H1 (cell line): ENCODE results near the gene GRAMD1B. TPM values are rescaled to one million over a fixed set of nuclear protein-coding genes. Genes with fewer than 3 reads are reported as not detected.

Experiments
- CTCF ChIA-PET: fragments of 300-600 bp; sonication (Branson Sonifier 250); formaldehyde crosslinking; loops from one replicate; lab custom pipeline; 2021; ENCODE audit not compliant: partially characterized antibody; lab: Charles Lee
- POLR2A ChIA-PET: fragments of 300-600 bp; sonication (Branson Sonifier 250); formaldehyde crosslinking; loops from one replicate; lab custom pipeline; 2021; ENCODE audit warnings: inconsistent platforms; ENCODE audit not compliant: partially characterized antibody; lab: Charles Lee
- DNase-seq, 2 experiments: peaks; one replicate each; pipeline versions ENCODE4 v3.0.0 to v3.0.0-alpha.2; 2010 to 2022; ENCODE audit warnings: low spot score in 2 of 2, low read depth in 1 of 2, mixed read lengths in 1 of 2
- FAIRE-seq: peaks from 2 replicates; lab custom pipeline; 2011; peaks lifted over from hg19 to GRCh38; lab: Jason Lieb, UNC
- H2AFZ ChIP-seq: 2 replicates; pipeline ENCODE4 v1.8.1; 2012; ENCODE audit warnings: low read length, inconsistent platforms
- H2AK5ac ChIP-seq: 2 replicates; pipeline ENCODE4 v1.6.1; 2013; ENCODE audit warnings: low read depth, low read length
- H2BK120ac ChIP-seq: replicated peaks from 2 replicates; pipeline ENCODE3; 2013; ENCODE audit warnings: low read depth, low read length, inconsistent platforms
- H2BK12ac ChIP-seq: 2 replicates; pipeline ENCODE4 v1.6.1; 2013; ENCODE audit warnings: low read depth, low read length
- H2BK15ac ChIP-seq: 2 replicates; pipeline ENCODE4 v1.6.1; 2013; ENCODE audit warnings: low read length
- H2BK20ac ChIP-seq: 2 replicates; pipeline ENCODE4 v1.6.1; 2013; ENCODE audit warnings: low read length
- H2BK5ac ChIP-seq: 2 replicates; pipeline ENCODE4 v1.6.1; 2013; ENCODE audit warnings: low read depth, low read length
- H3K14ac ChIP-seq: 2 replicates; pipeline ENCODE4 v1.6.1; 2013; ENCODE audit warnings: inconsistent platforms; ENCODE audit not compliant: insufficient read length
- H3K18ac ChIP-seq: 2 replicates; pipeline ENCODE4 v1.6.1; 2013; ENCODE audit warnings: low read length; ENCODE audit errors: extremely low read depth
- H3K23ac ChIP-seq: 2 replicates; pipeline ENCODE4 v1.6.1; 2013; ENCODE audit warnings: inconsistent platforms; ENCODE audit not compliant: insufficient read length
- H3K23me2 ChIP-seq: 2 replicates; pipeline ENCODE4 v1.6.1; 2013; ENCODE audit warnings: low read depth, low read length
- H3K27ac ChIP-seq: 2 replicates; pipeline ENCODE4 v1.6.1; 2011; ENCODE audit warnings: low read depth, low read length, inconsistent platforms
- H3K27me3 ChIP-seq, 4 experiments: replicated peaks in 1 of 4; 1 replicate in 1 of 4; 2 replicates in 3 of 4; pipeline versions ENCODE4 v1.6.1 to v1.8.1; 2011 to 2013; ENCODE audit warnings: low read length in 3 of 4, mild to moderate bottlenecking in 3 of 4, inconsistent platforms in 2 of 4, mixed read lengths in 2 of 4, moderate library complexity in 1 of 4; ENCODE audit not compliant: control insufficient read depth in 3 of 4, insufficient read depth in 3 of 4; ENCODE audit errors: extremely low read depth in 1 of 4
- H3K36me3 ChIP-seq, 4 experiments: 2 replicates each; pipeline versions ENCODE4 v1.6.1 to v1.8.1; 2011 to 2013; ENCODE audit warnings: mild to moderate bottlenecking in 4 of 4, low read length in 3 of 4, moderate library complexity in 2 of 4, control low read depth in 1 of 4, inconsistent platforms in 1 of 4; ENCODE audit not compliant: insufficient read depth in 4 of 4, control insufficient read depth in 2 of 4
- H3K4ac ChIP-seq: replicated peaks from 2 replicates; pipeline ENCODE3; 2013; ENCODE audit warnings: low read length, low read depth, mixed read lengths, inconsistent platforms; ENCODE audit not compliant: insufficient read length
- H3K4me1 ChIP-seq, 4 experiments: replicated peaks in 1 of 4; 1 replicate in 1 of 4; 2 replicates in 3 of 4; pipeline versions ENCODE4 v1.6.1 to v1.8.1; 2011 to 2013; ENCODE audit warnings: low read length in 3 of 4, inconsistent platforms in 2 of 4, mixed read lengths in 1 of 4; ENCODE audit not compliant: insufficient read depth in 4 of 4, control insufficient read depth in 3 of 4
- H3K4me2 ChIP-seq, 2 experiments: 2 replicates each; pipeline versions ENCODE4 v1.6.1 to v1.8.1; 2011 to 2013; ENCODE audit warnings: low read depth in 2 of 2, low read length in 2 of 2, control low read depth in 1 of 2, inconsistent platforms in 1 of 2, mild to moderate bottlenecking in 1 of 2; ENCODE audit not compliant: insufficient read depth in 1 of 2
- H3K4me3 ChIP-seq, 4 experiments: fragments of 200-600, 300-600 bp in 1 of 4; sonication (generic), shearing (Covaris generic), sonication (Bioruptor Twin) in 1 of 4; 2 replicates each; pipeline versions ENCODE4 v1.5.1 to v1.8.1; 2011 to 2016; ENCODE audit warnings: low read length in 4 of 4, low read depth in 3 of 4, control low read depth in 2 of 4, inconsistent platforms in 2 of 4, mild to moderate bottlenecking in 2 of 4, mixed read lengths in 1 of 4, moderate library complexity in 1 of 4; ENCODE audit not compliant: insufficient read depth in 2 of 4; ENCODE audit errors: extremely low read depth in 1 of 4
- H3K56ac ChIP-seq: replicated peaks from 2 replicates; pipeline ENCODE3; 2013; ENCODE audit warnings: low read depth, mild to moderate bottlenecking, mixed read lengths, low read length, inconsistent platforms; ENCODE audit not compliant: insufficient read length
- H3K79me1 ChIP-seq: 2 replicates; pipeline ENCODE4 v1.6.1; 2013; ENCODE audit warnings: low read depth, low read length, control low read depth
- H3K79me2 ChIP-seq, 2 experiments: 2 replicates each; pipeline versions ENCODE4 v1.6.1 to v1.8.1; 2012 to 2013; ENCODE audit warnings: low read length in 2 of 2, mild to moderate bottlenecking in 2 of 2, inconsistent platforms in 1 of 2; ENCODE audit not compliant: insufficient read depth in 2 of 2, control insufficient read depth in 1 of 2
- H3K9ac ChIP-seq, 4 experiments: replicated peaks in 1 of 4; 1 replicate in 1 of 4; 2 replicates in 3 of 4; pipeline versions ENCODE4 v1.6.1 to v1.8.1; 2011 to 2013; ENCODE audit warnings: low read depth in 3 of 4, low read length in 3 of 4, control low read depth in 2 of 4, mild to moderate bottlenecking in 2 of 4, moderate library complexity in 2 of 4, inconsistent platforms in 1 of 4; ENCODE audit errors: extremely low read depth in 1 of 4
- H3K9me3 ChIP-seq, 2 experiments: 2 replicates each; pipeline versions ENCODE4 v1.6.1 to v1.8.1; 2012 to 2013; ENCODE audit warnings: mild to moderate bottlenecking in 2 of 2, moderate library complexity in 2 of 2, control low read depth in 1 of 2, inconsistent platforms in 1 of 2, low read depth in 1 of 2, low read length in 1 of 2, mixed read lengths in 1 of 2; ENCODE audit not compliant: insufficient read depth in 2 of 2
- H4K20me1 ChIP-seq, 2 experiments: replicated peaks in 1 of 2; 2 replicates each; pipeline versions ENCODE3 to v1.8.1; 2011 to 2013; ENCODE audit warnings: inconsistent platforms in 2 of 2, low read length in 2 of 2, mild to moderate bottlenecking in 1 of 2; ENCODE audit not compliant: insufficient read depth in 2 of 2, control insufficient read depth in 1 of 2
- H4K5ac ChIP-seq: 2 replicates; pipeline ENCODE4 v1.6.1; 2013; ENCODE audit warnings: low read length, low read depth, mixed read lengths, inconsistent platforms; ENCODE audit not compliant: insufficient read length
- H4K8ac ChIP-seq: 2 replicates; pipeline ENCODE4 v1.8.0; 2013; ENCODE audit warnings: mild to moderate bottlenecking, moderate library complexity, low read length, inconsistent platforms; ENCODE audit not compliant: insufficient read depth; ENCODE audit errors: extremely low read depth
- H4K91ac ChIP-seq: replicated peaks from 2 replicates; pipeline ENCODE3; 2013; ENCODE audit warnings: low read length, mixed read lengths, inconsistent platforms; ENCODE audit not compliant: insufficient read length
- CTBP2 ChIP-seq: IDR thresholded peaks from 2 replicates; pipeline ENCODE4 v1.7.0; 2011; ENCODE audit warnings: borderline replicate concordance, mild to moderate bottlenecking, moderate library complexity, mixed read lengths, low read length; ENCODE audit not compliant: insufficient read depth, insufficient read length
- GABPA ChIP-seq: IDR thresholded peaks from 2 replicates; pipeline ENCODE4 v1.6.1; 2011; ENCODE audit warnings: mild to moderate bottlenecking, low read length, moderate library complexity, borderline replicate concordance; ENCODE audit not compliant: insufficient read depth
- WGBS, 2 experiments: shearing (Covaris generic) in 1 of 2; methylation state at CpG; one replicate each; pipeline versions ENCODE4 v1.1.6 to v1.1.7; 2013 to 2015; ENCODE audit warnings: low lambda C conversion rate in 2 of 2, mixed read lengths in 2 of 2, inconsistent platforms in 1 of 2, low coverage in 1 of 2, missing lambda C conversion rate in 1 of 2; ENCODE audit not compliant: insufficient replicate concordance in 2 of 2, insufficient coverage in 1 of 2, insufficient read length in 1 of 2; ENCODE audit errors: extremely low coverage in 1 of 2, missing lambda C conversion rate in 1 of 2; 5-methylcytosine and 5-hydroxymethylcytosine counted together
- polyA plus RNA-seq, 7 experiments: library from polyadenylated mRNA; depleted of rRNA in 3 of 7; stranded (reverse) in 5 of 7; unstranded in 2 of 7; fragments of >200 nt in 5 of 7; fragments of 200-250 nt in 2 of 7; gene quantifications; 1 replicate in 5 of 7; 2 replicates in 1 of 7; 4 replicates in 1 of 7; pipeline versions ENCODE4 v1.2.1 to v1.2.3, GENCODE V29; 2011 to 2013; ENCODE audit warnings: missing spikeins in 2 of 7, mixed read lengths in 2 of 7
- total RNA-seq: library from RNA; stranded (reverse); fragmentation: NEBNext Ultra II Directional; extraction: Animal tissue kit (Norgen Biotek cat#: 25700); gene quantifications from 2 replicates; pipeline ENCODE4 v1.2.1, GENCODE V29; 2021

GRAMD1B gene
- total and polyA plus RNA-seq, 2 of the 8 experiments (the other 6 are each of a cell fraction or from before 2014, with no cell fraction given) = 10.1 to 21.2 TPM

- FAIRE-seq (no peak), DNase-seq (no peak)
- Histone ChIP-seq H2BK5ac (no peak overlapping the region), H3K9me3 (no peaks in the 10 kb centered on the region), H2AK5ac (no peak overlapping the region), H3K23me2 (no peaks in the 10 kb centered on the region), H3K27me3 (no peaks in the 10 kb centered on the region), H3K23ac (no peak overlapping the region), H3K79me2 (no peaks in the 10 kb centered on the region), H3K36me3 (no peaks in the 10 kb centered on the region; a peak in 2 of 8 replicates), H3K4me2 (no peak overlapping the region), H3K14ac (no peak overlapping the region), H2BK20ac (no peak overlapping the region), H3K79me1 (no peaks in the 10 kb centered on the region; the same call in none of the 2 replicates), H2BK12ac (no peak overlapping the region), H2BK15ac (no peak overlapping the region), H3K4ac (no peak overlapping the region), H2BK120ac (no peak overlapping the region), H4K5ac (no peak overlapping the region), H3K18ac (no peak overlapping the region), H3K56ac (no peak overlapping the region), H3K4me3 (no peak overlapping the region), H3K27ac (no peak overlapping the region), H4K8ac (peak overlapping the region; percentile 35; the same call in 1 of the 2 replicates), H4K91ac (no peak overlapping the region), H3K4me1 (peaks cover 0 to 4% (median 0%) of the 10 kb centered on the region in 4 experiments; a peak in 2 of 7 replicates), H4K20me1 (no peaks in the 10 kb centered on the region), H3K9ac (no peak overlapping the region), H2AFZ (no peak overlapping the region)
- ChIA-PET CTCF (interaction anchor here (1.0 to 2.1 kb wide), 7 partner anchors 9 to 117 kb away, joined by 3 to 7 read pairs (median 4); no protein-coding TSS in a partner anchor), POLR2A (no interaction called here)
- WGBS, 2 experiments = 89% methylated on average over 11 of the region's 11 CpGs; no CpG with 5 or more reads in 1 of the 2 experiments
- TF ChIP-seq GABPA (no peak), CTBP2 (no peak)
These were observed 160.3 kb downstream of the GRAMD1B start for GRCh38 chr11:123590296-123590912.
